Left ventricle myocardium inferior (tissue), 1 donor: ENCODE measurements around the gene MRAP2. TPM values are rescaled to one million over a fixed set of nuclear protein-coding genes. Genes with fewer than 3 reads are reported as not detected.

Experiments
- DNase-seq: peaks from one replicate; pipeline ENCODE4 v3.0.0-alpha.2; 2020
- H3K27ac ChIP-seq: fragments of 200-600 bp; replicated peaks from 2 replicates; pipeline ENCODE4 v1.8.0; 2021
- H3K27me3 ChIP-seq: fragments of 200-600 bp; 2 replicates; pipeline ENCODE4 v1.8.0; 2021; ENCODE audit warnings: low read depth
- H3K36me3 ChIP-seq: fragments of 200-600 bp; 2 replicates; pipeline ENCODE4 v1.8.0; 2021
- H3K4me1 ChIP-seq: fragments of 200-600 bp; 2 replicates; pipeline ENCODE4 v1.8.0; 2021
- H3K4me3 ChIP-seq: fragments of 200-600 bp; 2 replicates; pipeline ENCODE4 v1.8.0; 2021; ENCODE audit warnings: mild to moderate bottlenecking, moderate library complexity
- H3K9me3 ChIP-seq: fragments of 200-600 bp; replicated peaks from 2 replicates; pipeline ENCODE4 v1.8.0; 2021
- CTCF ChIP-seq: fragments of 200-600 bp; IDR thresholded peaks from 2 replicates; pipeline ENCODE4 v1.8.0; 2021; ENCODE audit warnings: antibody characterized with exemption, mild to moderate bottlenecking, borderline replicate concordance
- intact Hi-C: fragments of 100-400 bp; cut with micrococcal nuclease; formaldehyde crosslinking; loops from one replicate; pipeline ENCODE4 v1.11.0; 2022
- total RNA-seq: library from RNA; stranded (reverse); fragmentation: NEBNext Ultra II Directional; extraction: Animal tissue kit (Norgen Biotek cat#: 25700); gene quantifications from one replicate; pipeline ENCODE4 v1.2.1, GENCODE V29; 2021
- donor health status: DM: no; HTN: yes; CAD: no; lungs with severe emphysema.

The MRAP2 gene
- total RNA-seq, 1 donor from 2014 or later = 0.16 TPM

- Histone ChIP-seq H3K27ac (no peak overlapping the region), H3K4me1 (peaks cover 5% of the 10 kb centered on the region), H3K36me3 (peaks cover 30% of the 10 kb centered on the region), H3K4me3 (no peak overlapping the region), H3K9me3 (no peaks in the 10 kb centered on the region), H3K27me3 (no peaks in the 10 kb centered on the region)
- no peak for DNase-seq
- intact Hi-C loops = no loop called here
- no peak for TF ChIP-seq CTCF
Measured at GRCh38 chr6:84136364-84137050, 102.9 kb downstream of the MRAP2 start.

GRCh38 chr6:84137051-84137375 is 103.4 kb downstream of the MRAP2 start:
- intact Hi-C loops = no loop called here
- Histone ChIP-seq H3K36me3 (peaks cover 30% of the 10 kb centered on the region), H3K9me3 (no peaks in the 10 kb centered on the region), H3K27ac (no peak overlapping the region), H3K4me1 (peaks cover 5% of the 10 kb centered on the region), H3K4me3 (no peak overlapping the region), H3K27me3 (no peaks in the 10 kb centered on the region)
- no peak for TF ChIP-seq CTCF
- no peak for DNase-seq

- DNase-seq = no peak
- TF ChIP-seq CTCF = no peak
Measured at GRCh38 chr6:84137989-84138575, 104.5 kb downstream of the MRAP2 start.

GRCh38 chr6:84139311-84139710 is 105.7 kb downstream of the MRAP2 start:
- no peaks in the 10 kb centered on the region for H3K9me3 ChIP-seq
- peaks cover 19% of the 10 kb centered on the region for H3K36me3 ChIP-seq
- H3K4me3 ChIP-seq = no peak overlapping the region
- H3K27ac ChIP-seq = no peak overlapping the region
- no peak for DNase-seq
- intact Hi-C loops = no loop called here
- TF ChIP-seq CTCF = no peak
- H3K27me3 ChIP-seq = no peaks in the 10 kb centered on the region
- peaks cover 5% of the 10 kb centered on the region for H3K4me1 ChIP-seq

More at GRCh38 chr6:84137989-84138575, 104.5 kb downstream of the MRAP2 start:
- Histone ChIP-seq H3K4me1 (peaks cover 5% of the 10 kb centered on the region), H3K9me3 (no peaks in the 10 kb centered on the region), H3K27ac (no peak overlapping the region), H3K27me3 (no peaks in the 10 kb centered on the region), H3K4me3 (no peak overlapping the region), H3K36me3 (peaks cover 30% of the 10 kb centered on the region)
- intact Hi-C loops = no loop called here

Other genes with a start within 250 kb of the MRAP2 start
- not detected for gene RIPPLY2, start 180.4 kb upstream of the MRAP2 start, total RNA-seq
- 14.5 TPM for gene CYB5R4, start 174.1 kb upstream of the MRAP2 start, total RNA-seq
- 4.0 TPM for gene CEP162, start 193.9 kb downstream of the MRAP2 start, total RNA-seq